GM12801 (cell line): Measurements from ENCODE around the gene TNS1.

Source experiments
- TF ChIP-seq, protein P1 (sequence below): IDR thresholded peaks from one replicate; pipeline ENCODE4 v1.5.1; 2011; ENCODE audit warnings: control low read depth; ENCODE audit not compliant: insufficient read length; ENCODE audit errors: extremely low read depth

Gene TNS1

DNA sequence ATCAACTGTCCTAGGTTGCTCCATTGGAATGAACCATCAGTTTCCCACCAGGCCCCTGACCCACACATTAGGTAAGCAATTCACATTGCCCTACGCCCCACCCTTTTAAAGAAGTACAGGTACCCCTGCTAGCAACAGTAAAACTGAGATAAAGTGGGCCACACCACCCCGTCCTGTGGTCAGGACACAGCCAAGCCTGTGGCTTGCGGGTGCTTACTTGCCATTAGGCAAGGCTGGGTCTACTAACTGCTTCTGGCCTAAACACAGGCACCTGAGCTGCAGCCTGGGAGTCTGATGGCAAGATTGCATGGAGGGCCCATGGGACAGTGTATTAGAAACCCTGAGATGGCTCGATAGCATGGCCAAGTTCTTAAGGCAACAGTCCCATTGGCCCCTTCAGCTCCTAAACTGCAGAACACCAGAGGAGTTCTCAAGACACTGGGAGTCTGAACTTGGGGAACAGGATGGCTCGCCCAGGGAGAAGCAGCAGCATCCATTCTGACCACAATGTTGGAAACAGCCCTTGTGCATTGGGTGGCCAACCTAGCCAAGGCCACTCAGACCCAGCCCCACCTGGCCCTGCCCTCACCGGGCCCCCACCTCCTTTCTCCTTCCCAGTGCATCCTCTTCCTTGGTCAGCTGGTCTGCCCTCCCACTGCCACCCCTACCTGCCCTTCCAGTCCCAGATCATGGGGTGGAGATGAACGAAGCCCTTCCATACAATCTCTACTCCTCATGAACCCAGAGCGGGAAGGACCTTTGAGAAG lies 177.1 kb downstream of the TNS1 start:
- TF ChIP-seq, protein P1, sequence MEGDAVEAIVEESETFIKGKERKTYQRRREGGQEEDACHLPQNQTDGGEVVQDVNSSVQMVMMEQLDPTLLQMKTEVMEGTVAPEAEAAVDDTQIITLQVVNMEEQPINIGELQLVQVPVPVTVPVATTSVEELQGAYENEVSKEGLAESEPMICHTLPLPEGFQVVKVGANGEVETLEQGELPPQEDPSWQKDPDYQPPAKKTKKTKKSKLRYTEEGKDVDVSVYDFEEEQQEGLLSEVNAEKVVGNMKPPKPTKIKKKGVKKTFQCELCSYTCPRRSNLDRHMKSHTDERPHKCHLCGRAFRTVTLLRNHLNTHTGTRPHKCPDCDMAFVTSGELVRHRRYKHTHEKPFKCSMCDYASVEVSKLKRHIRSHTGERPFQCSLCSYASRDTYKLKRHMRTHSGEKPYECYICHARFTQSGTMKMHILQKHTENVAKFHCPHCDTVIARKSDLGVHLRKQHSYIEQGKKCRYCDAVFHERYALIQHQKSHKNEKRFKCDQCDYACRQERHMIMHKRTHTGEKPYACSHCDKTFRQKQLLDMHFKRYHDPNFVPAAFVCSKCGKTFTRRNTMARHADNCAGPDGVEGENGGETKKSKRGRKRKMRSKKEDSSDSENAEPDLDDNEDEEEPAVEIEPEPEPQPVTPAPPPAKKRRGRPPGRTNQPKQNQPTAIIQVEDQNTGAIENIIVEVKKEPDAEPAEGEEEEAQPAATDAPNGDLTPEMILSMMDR = no peak

DNA sequence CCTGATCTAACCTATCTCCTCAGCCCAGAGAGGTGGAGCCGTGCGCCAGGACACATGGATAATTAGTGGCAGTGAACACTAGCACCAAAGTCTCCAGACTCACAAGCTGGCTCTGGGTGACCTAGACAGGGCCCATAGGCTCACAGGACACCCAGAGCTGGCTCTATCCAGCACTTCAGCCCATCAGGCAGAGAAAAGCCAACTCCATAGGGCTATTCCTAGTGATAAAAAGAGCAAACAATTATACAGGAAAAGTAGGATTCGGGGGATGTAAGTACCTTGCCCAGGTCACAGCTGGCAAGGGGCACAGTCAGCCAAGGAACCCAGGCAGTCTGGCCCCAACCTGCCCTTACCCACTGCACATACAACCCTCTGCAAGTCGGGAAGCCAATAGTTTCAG lies 178.6 kb downstream of the TNS1 start:
- TF ChIP-seq, protein P1 = no peak

DNA sequence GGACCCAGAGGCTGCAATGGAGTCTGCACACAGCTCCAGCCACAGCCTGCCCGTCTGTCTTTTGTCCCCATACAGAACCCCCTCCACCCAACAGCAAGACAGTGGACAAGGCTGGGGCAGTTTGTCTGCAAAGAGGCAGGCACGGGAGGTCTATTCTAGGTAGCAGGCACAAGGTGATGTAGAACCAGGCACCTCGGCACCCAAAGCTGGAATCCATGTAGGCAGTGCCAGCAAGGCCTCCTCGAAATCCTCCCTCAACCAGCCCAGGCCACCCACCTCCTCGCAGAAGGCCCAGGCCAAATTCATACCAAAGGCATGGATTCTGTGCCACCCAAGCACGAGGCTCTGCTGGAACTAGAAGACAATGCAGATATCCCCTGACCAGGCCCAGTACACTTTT lies 179.2 kb downstream of the TNS1 start:
- TF ChIP-seq, protein P1 = no peak

DNA sequence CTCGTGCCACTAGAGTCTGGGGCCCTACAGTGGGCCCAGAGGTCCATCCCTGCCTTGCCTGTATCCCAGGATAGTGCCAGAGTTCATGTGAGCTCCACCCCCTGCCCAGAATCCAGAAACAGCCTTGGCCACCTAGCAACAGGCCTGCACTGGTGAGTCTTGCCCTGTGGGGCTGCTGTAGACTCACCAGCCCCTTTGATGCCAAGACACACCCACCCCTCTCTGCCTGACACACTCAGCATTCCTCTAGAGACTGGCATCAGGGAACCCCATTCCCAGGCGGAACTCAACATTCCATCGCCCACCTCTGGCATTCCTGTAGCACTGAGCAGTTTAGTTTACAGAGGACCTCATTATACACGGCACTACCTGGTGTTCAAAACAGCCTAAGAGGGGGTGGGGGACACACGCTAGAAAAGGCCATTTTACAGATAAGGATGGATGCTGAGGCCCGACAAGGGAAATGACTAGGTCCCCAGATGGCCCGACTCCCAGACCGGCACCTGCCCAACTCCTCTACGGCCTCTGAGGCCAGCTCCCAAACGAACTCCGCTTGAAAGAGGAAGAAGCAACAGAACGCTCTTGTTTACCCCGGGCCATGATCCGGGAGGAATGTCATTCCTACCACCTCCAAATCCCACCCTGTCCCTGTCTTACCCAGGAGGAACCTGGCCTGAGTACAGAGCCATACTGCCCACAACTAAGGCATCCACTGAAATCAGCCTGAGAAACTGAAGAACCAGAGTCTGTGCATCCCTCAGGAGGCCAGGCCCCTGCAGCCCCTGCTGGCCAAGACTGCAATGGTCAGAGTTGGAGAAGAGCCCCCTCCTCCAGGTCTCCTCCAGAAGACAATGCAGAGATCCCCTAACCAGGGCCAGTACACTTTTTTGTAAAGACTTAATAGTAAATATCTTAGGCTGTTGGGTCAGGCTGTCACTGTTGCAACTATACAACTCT lies 180.2 kb downstream of the TNS1 start:
- TF ChIP-seq, protein P1 = no peak

DNA sequence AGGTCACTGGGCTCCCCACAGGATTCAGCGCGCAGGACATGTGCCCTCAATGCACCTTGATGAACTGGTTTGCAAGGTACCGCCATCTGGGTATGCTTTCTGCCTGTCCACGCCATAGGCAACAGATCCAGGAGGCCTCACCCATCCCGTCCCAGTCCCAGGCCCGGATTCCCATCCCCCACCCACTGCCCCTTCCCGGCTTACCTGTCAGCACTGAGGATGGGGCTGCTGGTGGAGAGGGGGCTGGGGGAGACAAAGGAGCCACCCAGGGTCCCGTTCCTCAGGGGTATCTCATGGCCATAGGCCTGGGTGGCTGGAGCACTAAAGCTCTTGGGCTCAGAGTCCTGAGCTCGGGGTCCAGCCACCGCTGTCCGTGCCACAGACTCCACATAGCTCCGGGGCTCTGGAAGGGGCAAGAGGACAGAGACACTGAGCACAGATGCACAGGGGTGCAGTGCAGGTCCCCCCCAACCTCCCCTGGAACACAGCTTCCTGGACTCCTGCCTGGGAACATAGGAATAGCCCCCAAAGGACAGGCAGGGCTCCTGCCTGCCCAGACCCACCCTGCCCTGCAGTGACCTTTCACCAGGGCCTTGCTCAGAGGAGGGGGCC lies 181.2 kb downstream of the TNS1 start:
- TF ChIP-seq, protein P1 = no peak

DNA sequence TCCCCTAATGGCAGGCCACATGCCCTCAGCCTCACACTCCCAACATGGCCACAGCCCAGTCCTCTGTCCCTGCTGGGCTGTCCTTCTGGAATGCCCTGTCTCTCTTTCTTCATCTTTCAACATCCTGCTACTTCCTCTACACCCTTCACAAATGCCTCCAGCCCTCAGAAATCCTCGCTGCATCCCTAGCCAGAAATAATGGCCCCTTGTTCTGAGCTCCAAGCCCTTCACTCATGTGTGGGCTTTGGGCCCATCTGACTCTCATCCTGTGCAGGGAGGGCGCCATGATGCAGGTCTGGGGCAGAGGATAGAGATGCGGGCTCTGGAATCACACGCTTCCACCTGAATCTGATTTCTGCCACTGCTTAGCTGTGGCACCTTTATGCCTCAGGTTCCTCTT lies 181.9 kb downstream of the TNS1 start:
- TF ChIP-seq, protein P1 = no peak
